Measurements from ENCODE around the gene TEF.

Gene TEF

DNA sequence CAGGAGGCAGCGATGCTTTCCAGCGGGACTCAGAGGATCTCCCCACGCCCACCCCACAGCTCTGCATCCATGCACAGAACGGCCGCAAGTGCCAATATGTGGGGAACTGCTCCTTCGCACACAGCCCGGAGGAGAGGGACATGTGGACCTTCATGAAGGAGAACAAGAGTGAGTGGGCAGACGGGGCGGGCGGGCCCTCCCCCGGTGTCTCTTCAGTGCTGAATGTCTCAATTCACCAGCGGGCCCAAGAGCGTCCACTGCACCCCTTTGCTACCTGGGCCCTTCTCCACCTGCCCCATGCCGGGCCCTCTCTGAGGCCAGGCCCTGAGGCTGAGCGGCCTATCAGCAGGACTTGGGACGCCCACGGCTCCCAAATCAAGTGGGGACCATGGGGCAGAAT, 25.8 kb upstream of the TEF start:
- DNase-seq = no peak

DNA sequence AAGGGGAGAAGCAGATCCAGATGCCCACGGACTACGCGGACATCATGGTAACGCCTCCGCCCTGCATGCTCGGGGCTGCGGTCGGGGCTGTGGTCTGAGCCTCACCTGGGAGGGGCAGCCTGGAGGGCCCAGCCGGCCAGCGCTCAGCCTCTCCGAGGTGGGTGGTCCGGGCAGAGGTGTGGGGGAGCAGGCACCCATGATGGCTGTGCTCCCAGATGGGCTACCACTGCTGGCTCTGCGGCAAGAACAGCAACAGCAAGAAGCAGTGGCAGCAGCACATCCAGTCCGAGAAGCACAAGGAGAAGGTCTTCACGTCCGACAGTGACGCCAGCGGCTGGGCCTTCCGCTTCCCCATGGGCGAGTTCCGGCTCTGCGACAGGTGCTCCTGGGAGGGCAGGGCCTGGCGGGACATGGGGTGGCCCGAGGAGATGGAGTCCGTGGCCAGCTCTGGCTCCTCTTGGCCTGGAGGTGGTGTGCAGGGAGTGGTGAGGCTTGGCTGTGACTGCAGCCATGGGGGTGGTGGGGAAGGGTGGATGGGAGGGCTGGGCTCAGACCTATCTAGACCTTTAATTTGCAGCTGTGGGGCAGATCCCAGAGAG, 25.2 kb upstream of the TEF start:
- no peak for DNase-seq

DNA sequence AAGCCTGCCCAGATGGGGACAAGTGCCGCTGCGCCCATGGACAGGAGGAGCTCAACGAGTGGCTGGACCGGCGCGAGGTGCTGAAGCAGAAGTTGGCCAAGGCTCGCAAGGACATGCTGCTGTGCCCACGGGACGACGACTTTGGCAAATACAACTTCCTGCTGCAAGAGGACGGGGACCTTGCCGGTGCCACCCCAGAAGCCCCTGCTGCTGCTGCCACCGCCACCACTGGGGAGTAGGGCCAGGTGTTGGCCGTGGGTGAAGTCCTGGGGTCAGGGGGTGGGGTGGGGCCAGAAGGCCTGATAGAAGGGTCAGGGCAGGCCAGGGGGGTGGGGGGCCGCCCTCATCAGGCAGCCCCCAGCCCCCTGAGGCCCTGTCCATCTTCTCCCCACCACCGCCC, 24.6 kb upstream of the TEF start:
- no peak for DNase-seq

DNA sequence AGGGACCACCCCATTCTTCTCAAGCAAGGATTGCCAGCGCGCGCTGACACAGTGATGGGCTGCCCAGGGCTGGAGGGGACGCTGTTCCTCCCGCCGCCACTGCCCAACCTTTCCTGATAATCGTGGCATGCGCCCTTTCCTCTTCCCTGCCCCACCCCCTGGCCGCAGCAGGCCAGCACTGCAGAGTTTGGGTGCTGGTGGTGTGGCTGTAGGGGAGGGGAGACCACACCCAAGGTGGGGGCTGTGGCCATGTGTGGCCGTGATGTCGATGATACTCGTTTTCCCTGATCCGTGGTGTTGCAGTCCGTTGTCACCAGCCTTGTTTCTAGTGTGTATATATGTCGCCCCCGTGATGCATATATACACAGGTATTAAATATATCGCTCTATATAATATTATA, 22.8 kb upstream of the TEF start:
- no peak for DNase-seq

DNA sequence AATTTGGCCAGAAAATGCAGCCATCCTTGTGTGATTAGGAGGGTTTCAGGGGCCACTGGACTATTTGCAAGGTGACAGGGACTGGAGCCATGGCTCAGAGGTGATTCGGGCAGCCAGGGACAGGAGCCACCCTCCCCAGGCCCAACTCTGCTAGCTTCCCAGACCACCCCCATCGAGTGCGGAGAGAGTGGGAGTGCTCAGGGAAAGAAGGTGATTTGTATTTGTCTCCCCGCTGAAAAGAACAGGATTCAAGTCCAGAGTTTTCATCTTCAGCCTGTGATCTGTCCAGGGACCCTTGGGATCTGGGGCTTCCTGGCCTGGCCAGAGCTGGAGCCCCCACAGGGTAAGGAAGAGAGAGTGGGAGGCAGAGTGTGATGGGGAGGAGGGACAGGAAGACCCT, 22.4 kb upstream of the TEF start:
- DNase-seq = no peak

DNA sequence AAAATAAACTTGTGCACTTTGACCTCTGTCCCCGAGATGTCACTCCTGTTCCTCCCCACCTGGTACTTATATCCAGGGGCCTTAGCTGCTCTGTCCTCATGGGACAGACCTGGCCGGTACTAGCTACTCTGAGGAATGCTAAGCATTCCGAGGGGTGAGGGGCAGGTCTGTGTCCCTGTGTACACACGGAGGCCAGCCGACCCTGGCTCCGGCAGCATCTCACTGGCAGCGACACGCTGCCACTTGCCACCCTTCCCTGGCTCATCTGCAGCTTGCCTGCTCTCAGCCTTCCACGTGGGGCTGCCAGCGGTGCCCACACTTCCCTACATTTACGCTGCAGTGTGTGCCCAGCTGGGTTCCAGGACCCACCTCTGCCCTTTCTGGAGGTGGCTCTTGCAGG, 21.6 kb upstream of the TEF start:
- no peak for DNase-seq

DNA sequence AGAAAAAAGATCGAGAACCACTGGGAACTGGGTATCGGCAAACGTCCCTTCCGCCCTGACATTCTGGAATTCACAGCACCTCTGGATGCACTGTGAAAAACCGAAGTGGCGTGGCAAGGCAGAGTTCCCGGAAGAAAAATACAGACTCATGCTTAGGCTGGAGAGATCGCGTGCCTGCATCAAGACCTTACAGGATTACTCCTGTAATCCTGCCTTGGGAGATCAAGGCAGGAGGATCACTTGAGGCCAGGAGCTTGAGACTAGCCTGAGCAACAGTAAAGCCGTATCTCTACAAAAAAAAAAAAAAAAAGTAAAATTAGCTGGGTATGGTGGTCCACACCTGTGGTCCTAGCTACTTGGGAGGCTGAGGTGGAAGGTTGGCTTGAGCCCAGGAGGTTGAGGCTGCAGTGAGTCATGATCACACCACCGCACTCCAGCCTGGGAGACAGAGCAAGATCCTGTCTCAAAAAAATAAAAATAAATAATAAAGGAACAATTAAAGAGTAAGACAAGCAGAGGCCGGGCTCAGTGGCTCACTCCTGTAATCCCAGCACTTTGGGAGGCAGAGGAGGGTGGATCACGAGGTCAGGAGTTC, 19.9 kb upstream of the TEF start:
- DNase-seq = no peak

DNA sequence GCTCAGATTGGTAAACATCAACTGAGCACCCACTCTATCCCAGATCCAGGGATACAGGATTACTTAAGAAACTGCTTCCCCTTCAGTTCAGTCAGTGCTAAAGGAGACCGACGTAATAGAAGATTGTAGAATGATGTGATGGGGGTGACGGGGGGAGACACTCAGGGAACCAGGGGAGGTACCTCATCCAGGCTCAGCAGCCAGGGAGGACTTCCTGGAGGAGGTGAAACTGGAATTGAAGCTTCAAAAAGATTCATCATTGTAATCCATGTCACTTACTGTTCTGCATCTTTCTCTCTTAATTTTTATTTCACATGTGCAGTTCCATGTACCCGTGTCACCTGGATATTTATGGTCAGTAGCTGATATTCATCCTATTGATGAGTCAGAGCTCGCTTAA, 19.1 kb upstream of the TEF start:
- no peak for DNase-seq

DNA sequence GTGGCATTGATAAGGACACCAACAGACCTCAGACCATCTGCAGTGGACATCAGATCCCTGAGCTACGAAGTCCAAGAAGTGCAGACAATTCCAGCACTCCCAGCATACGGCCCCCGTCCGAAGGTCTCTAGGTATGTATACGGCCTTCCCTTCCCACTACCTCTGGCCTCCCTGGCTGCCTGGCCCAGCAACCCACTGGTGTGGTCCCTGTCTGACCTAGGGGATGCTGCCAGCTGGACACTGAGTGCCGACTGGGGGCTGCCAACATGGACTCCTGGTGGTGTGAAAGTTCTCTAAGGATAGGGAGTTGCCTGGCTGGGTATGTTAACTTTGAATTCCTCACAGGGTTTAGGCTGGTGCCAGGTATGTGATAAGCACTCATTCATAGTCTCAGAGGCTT, 17.5 kb upstream of the TEF start:
- DNase-seq = no peak

DNA sequence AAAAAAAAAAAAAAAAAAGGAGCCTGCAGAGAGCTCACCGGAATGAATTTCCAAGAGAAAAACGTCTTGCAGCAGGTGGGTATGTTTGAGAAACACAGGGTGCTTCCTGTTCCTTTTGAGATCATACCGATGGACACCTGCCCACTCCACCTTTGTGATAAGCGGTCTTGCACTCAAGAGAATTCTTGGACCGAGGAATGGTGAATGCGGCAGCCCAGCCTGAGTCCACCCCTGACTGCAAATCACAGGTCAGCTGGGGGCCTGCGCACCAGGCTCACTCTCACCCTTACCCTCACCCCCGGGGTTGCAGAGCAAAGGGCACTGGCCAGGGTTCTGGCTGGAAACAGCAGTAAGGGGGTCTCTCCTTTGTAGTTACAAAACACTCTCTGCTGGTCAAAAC, 16.8 kb upstream of the TEF start:
- no peak for DNase-seq

DNA sequence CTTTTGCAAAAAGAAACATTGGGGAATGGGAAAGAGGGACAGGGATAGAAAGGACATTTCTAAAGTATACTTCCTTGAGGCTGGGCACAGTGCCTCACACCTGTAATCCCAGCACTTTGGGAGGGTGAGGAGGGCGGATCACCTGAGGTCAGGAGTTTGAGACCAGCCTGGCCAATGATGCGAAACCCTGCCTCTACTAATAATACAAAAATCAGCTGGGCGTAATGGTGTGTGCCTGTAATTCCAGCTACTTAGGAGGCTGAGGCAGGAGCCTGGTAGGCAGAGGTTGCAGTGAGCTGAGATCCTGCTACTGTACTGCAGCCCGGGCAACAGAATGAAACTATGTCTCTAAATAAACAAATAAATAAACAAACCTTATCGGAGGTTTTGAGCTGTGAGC, 16.3 kb upstream of the TEF start:
- no peak for DNase-seq

DNA sequence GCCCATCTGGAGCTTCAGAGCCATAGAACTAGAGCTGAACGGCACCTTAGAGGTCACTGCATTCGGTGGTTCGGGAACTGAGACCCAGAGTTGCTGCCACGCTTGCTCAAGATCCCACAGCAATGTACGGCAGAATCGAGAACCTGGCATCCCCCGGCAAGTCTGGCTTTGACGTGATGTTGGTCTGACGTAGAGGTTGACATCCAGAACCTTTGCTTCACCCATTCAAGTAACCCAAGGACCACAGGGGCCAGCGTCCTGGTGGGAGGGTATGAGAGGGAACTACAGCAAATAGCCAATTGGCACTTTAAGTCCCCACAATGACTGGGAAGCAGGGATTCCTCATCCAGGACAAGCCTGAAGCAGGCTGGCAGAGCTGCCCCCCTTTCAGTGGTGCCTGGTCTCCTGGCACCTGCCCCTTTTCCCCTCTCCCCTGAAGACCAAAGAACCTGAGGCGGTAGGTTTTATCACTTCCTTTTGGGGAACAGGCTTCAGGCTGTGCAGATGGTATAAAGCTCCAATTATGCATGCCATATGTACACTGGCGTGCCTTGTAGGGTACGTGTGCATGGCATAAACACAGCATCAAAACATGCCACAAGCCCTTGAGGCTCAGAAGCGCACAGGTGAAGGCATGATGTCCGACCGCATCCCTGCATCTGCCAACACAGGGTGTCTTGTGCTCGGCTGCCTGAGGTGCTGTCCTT, 15.3 kb upstream of the TEF start:
- DNase-seq = no peak

DNA sequence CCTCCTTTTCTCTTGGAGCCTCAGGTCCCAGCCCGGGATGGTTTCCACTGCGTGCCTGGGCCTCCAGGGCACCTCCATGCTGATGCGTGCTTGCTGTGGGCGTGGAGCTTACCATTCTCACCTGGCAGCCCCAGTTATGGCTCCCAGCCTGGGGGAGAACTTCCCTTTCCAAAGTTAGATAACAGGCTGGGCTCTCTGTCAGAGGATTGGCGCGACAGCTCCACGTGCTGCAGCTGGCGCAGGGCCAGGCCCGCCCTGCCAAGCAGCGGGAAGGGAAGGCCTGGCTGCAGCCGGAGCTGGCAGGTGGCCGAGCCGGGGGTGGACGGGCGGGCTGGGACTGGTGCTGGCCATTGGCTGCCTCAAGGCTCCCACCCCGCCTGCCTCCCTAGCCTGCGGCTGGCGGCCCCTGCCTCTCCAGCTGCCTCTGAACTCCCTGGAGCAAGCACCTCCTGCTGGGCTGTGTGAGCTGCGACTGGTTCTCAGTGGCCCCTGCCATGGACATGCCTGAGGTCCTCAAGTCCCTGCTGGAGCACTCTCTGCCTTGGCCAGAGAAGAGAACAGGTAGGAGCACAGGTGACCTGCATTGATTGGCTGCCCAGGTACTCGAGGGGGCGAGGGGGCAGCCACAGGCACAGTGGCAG, 14.6 kb upstream of the TEF start:
- peak; percentile 96 for DNase-seq

DNA sequence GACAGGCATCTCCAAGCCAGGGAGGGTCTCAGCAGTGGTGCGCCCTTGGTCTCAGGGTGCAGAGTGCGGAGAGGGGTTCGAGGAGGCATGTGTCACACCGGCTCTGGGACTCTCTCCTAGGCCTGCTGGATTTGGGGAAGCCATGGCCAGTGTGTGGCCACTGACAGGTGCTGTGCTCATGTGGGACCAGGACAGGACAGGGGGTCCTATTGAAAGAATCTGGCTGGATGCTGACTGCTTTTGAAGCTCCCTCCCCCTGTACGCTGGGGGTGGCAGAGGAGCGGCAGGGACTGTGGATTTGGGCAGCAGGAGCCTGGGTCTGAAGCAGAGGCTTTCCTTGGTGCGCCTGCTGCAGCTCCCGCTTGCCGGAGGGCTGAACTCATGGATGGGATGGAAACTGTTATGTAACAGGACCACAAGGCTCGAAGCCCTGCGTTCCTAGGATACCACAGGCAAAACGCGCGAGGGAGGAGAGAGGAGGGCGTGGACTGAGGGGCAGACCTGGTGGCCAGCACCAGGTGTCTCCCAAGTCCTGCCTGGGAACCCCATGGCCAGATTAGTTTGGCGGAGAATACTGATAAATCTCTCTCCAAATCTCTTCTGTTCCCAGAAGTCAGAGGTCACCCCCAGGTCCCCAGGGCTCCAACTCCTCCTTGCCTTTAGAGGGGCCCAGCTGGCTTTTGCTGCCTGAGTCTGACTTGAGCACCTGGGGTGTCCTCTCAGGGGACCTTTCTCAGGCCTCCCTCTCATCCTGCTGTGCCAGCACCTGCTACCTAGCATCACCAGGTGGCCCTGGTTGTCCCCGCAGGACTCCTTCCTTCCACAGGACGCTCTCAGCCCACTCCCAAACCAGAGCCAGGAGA, 13.8 kb upstream of the TEF start:
- DNase-seq = peak; percentile 18

DNA sequence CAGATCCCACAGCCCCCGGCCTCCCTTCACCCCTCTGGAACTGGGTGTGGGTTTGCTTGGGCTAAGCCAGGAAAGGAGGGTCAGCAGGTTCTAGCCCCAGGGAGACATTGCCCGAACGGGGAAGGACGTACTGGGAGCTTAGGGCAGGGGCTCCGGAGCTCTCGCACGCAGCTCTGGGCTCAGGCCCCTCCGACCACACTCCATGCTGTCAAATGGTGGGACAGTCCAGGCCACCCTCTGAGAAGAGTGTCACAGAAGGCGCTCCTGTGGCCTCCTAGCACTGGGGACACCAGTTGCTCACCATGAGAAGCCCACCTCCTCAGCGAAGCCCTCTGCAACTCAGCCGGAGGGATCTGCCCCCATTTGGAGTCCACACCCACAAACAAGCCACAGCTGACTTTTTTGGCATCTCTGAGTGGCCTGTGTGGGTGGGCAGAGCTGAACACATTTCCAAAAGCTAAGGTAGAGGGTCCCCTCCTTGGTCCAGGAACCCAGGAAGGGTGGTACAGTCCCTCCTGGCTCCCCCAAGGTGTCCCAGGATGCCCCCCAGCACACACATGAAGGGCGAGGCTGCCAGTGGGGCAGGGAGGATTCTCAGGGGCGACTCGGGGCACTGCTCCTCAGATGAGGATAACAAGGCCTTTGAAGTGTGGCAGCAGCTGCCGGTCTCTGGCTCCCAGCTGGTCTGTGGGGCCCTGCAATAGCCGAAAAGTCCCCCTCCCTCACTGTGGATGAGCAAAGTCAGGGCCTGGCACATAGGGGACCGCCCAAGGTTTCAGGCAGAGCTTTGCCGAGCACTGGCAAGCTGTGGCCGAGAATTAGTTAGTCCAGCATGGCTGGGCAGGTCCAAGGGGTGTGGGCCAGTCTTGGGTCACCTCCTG, 13.0 kb upstream of the TEF start:
- DNase-seq = no peak

DNA sequence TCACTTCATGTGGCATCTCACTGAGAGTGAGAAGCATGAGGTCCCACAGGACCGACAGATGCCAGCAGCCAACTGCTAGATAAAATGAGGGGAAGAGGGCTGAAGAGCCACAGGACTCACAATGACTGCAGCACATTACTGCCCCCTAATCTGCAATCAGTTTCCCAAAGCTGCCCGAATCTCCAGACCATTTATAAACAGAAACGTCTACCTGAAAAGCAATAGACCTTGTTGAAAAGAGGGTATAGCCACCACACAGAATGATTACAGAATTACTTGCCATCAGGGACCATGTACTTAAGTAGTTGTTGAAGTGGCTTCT, 12.4 kb upstream of the TEF start:
- no peak for DNase-seq

DNA sequence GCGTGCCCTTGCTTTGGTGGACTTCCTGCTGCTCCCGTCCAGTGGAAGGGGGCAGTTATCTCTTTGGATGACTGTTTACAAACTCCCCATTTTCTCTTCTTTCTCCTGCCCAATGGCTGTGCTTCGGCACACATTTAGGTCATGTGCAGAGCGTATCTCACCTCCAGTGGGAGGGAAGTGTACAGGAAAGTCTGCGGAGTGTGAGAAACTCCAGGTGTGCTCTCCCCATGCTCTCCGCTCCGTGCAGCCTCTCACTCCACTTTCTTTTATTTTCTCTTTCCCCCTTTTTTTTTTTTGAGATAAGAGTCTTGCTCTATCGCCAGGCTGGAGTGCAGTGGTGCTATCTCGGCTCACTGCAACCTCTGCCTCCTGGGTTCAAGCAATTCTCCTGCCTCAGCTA, 11.9 kb upstream of the TEF start:
- no peak for DNase-seq

DNA sequence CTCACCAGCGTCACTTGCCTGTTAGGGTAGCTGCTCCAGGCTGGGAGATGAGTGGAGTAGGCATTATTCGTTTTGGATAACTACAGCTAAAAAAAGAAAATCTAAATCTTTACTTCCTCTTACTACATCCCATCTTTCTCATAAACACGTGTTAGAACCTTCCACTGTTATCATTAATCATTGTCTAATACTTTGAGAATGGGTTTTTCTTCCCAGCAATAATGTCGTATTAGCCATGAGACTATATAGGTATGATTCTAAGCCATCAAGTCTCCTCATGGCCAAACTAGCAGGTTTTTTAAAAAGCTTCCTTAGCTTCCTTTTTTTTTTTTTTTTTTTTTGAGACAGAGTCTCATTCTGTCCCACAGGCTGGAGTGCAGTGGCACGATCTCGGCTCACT, 3.9 kb upstream of the TEF start:
- DNase-seq = no peak

DNA sequence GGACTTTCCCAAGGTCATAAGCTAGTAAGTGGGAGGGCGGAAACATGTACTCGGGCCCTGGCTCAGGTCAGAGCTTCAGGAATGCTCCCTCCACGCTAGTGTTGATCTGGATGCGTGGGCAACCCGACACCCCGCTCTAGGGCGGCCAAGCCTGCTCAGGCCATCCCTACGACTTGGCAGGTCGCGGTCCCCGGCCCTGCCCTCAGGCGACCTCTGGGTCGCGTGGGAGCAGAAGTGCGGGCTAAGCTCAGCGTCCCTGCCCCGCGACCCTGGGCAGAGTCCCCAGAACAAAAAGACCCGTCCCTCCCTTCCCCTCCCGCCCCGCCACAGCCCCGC, 781 bp upstream of the TEF start:
- no peak for DNase-seq

DNA sequence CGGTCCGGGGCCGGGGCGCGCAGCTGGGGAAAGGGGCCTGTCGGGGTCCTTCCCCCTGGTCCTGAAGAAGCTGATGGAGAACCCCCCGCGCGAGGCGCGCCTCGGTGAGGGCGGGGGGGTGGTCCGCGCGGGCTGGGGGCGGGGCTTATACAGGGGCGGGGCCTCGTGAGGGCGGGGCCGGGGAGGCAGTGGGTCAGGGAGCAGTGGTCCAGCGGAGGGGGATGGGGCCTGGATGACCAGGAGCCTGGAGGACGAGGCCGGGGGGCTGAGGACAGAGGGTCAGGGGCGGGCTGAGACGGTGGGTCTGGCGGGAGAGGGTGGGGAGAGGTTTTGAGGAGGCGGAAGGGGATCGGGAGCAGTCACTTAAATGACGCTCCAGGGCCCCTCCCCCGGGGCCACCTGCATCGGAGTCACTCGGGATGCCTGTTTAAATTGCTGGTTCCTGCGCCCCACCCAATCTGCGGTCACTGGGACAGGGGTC, 396 bp downstream of the TEF start:
- peak; percentile 60 for DNase-seq

DNA sequence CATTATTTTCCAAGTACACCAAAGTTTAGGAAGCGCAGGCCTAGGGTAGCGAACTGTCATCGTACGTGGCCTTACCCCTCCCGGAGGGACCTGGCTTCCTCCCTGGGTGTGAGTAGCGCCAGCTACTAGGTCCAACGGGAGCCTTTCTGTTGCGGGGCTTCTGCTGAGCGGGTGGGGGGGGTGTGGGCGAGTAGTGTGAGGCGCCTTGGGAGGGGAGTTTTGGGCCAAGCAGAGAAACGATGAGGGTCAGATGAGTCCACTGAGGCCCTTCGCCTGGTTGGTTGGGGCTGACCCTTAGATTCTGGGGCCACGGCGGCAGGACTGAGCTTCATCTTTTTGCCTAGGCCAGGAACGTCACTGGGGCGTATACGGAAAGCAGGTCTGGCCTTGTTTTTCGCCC, 868 bp downstream of the TEF start:
- no peak for DNase-seq

DNA sequence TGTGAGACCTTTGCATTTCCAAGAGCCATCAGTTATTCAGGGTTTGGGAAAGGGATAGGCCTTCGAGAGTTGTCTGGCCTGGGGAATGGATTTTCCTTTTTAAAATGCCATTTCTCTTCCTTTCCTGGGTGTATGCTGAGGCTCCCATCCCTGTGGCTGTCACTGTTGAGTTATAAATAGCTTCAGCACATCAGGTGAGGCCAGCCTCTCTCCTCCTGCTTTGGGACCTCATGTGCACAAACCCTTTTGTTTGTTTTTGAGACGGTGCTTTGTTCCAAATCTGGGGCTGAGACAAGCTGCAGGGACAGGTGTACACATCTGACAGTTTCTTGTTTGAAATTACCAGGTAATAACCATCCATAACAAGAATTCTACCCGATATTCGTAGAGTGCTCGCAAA, 1.3 kb downstream of the TEF start:
- no peak for DNase-seq

DNA sequence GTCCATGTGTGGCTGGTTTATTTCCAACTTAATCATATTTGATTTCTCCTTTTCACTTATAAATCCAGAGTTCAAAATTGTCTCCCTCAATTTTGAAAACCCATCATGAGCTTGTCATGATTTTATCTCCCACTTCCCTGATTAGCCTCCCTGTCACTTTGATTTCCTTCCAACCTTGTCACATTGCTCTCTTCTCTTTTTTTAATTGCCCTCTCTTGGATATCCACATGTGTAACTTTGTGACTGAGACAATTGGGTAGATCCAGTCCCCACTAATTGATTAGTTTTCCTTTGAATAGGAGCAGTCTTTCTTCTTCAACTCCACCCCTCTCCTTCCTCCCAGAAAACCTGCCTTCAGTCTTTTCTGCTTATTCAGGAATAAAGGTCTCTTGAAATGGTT, 2.4 kb downstream of the TEF start:
- no peak for DNase-seq

Measured in RPMI8226 (cell line).